Transverse colon (tissue), 4 donors: Measurements from ENCODE around the gene RAD23A.

Experiments
- POLR2A ChIP-seq: fragments of 450-650 bp; IDR thresholded peaks from one replicate; pipeline ENCODE4 v1.6.1; 2016; ENCODE audit warnings: antibody characterized with exemption, mild to moderate bottlenecking, moderate library complexity
- POLR2AphosphoS5 ChIP-seq, 3 donors: sonication (generic); formaldehyde crosslinking; IDR thresholded peaks; one replicate each; pipeline ENCODE4 v1.6.1; 2016; ENCODE audit warnings: antibody characterized with exemption in 3 of 3
- TF ChIP-seq, protein P1 (sequence below), 5 experiments: fragments of 200-600 bp in 3 of 5; fragments of 450-650 bp in 2 of 5; sonication (generic) in 3 of 5; IDR thresholded peaks; 1 replicate in 2 of 5; 2 replicates in 3 of 5; pipeline ENCODE4 v1.5.1; 2016 to 2017; ENCODE audit warnings: antibody characterized with exemption in 5 of 5, inconsistent platforms in 3 of 5, mild to moderate bottlenecking in 2 of 5, moderate library complexity in 1 of 5

GRCh38 chr19:12924621-12925310 is 20.9 kb upstream of the RAD23A start:
- TF ChIP-seq, protein P1, sequence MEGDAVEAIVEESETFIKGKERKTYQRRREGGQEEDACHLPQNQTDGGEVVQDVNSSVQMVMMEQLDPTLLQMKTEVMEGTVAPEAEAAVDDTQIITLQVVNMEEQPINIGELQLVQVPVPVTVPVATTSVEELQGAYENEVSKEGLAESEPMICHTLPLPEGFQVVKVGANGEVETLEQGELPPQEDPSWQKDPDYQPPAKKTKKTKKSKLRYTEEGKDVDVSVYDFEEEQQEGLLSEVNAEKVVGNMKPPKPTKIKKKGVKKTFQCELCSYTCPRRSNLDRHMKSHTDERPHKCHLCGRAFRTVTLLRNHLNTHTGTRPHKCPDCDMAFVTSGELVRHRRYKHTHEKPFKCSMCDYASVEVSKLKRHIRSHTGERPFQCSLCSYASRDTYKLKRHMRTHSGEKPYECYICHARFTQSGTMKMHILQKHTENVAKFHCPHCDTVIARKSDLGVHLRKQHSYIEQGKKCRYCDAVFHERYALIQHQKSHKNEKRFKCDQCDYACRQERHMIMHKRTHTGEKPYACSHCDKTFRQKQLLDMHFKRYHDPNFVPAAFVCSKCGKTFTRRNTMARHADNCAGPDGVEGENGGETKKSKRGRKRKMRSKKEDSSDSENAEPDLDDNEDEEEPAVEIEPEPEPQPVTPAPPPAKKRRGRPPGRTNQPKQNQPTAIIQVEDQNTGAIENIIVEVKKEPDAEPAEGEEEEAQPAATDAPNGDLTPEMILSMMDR (IDR thresholded peaks at IDR 0.05) = no peak
- TF ChIP-seq POLR2AphosphoS5 (IDR thresholded peaks at IDR 0.05) (no peak), POLR2A (no peak)
